Parathyroid adenoma (tissue), 2 donors: ENCODE results near the gene EEF1AKMT4.

ENCODE experiments used
- H2AFZ ChIP-seq: fragments of 300-600 bp; sonication (generic); one replicate; pipeline ENCODE4 v1.7.0; 2017; ENCODE audit warnings: antibody characterized with exemption, mild to moderate bottlenecking
- H3K27ac ChIP-seq: fragments of 300-600 bp; sonication (generic); one replicate; pipeline ENCODE4 v1.7.0; 2017
- H3K27me3 ChIP-seq: fragments of 300-600 bp; sonication (generic); one replicate; pipeline ENCODE4 v1.7.0; 2017; ENCODE audit warnings: low read length; ENCODE audit not compliant: control insufficient read depth, insufficient read depth
- H3K36me3 ChIP-seq: fragments of 300-600 bp; sonication (generic); one replicate; pipeline ENCODE4 v1.7.0; 2017; ENCODE audit warnings: low read length; ENCODE audit not compliant: control insufficient read depth, insufficient read depth
- H3K4me1 ChIP-seq: fragments of 300-600 bp; sonication (generic); one replicate; pipeline ENCODE4 v1.7.0; 2017; ENCODE audit warnings: control low read depth
- H3K4me2 ChIP-seq: fragments of 300-600 bp; sonication (generic); one replicate; pipeline ENCODE4 v1.7.0; 2017; ENCODE audit warnings: low read length
- H3K4me3 ChIP-seq: fragments of 300-600 bp; sonication (generic); one replicate; pipeline ENCODE4 v1.7.0; 2017; ENCODE audit warnings: low read depth, low read length
- H3K79me2 ChIP-seq: fragments of 300-600 bp; sonication (generic); one replicate; pipeline ENCODE4 v1.7.0; 2017; ENCODE audit warnings: control low read depth
- H3K9ac ChIP-seq: fragments of 300-600 bp; sonication (generic); one replicate; pipeline ENCODE4 v1.7.0; 2017; ENCODE audit warnings: mild to moderate bottlenecking
- H3K9me3 ChIP-seq: fragments of 300-600 bp; sonication (generic); one replicate; pipeline ENCODE4 v1.7.0; 2017; ENCODE audit warnings: low read length; ENCODE audit not compliant: control insufficient read depth
- CTCF ChIP-seq: fragments of 300-600 bp; sonication (generic); IDR thresholded peaks from one replicate; pipeline ENCODE4 v1.7.0; 2017; ENCODE audit warnings: antibody characterized with exemption, mild to moderate bottlenecking
- donor health status: primary hyperparathyroidism.

Gene EEF1AKMT4

GRCh38 chr3:184234671-184235380 lies 14.6 kb upstream of the EEF1AKMT4 start:
- H3K4me3 ChIP-seq, result no peak overlapping the region

GRCh38 chr3:184235381-184236032 lies 14.0 kb upstream of the EEF1AKMT4 start:
- Histone ChIP-seq H3K79me2 (no peaks in the 10 kb centered on the region), H3K9ac (no peak overlapping the region), H3K4me2 (no peak overlapping the region), H3K36me3 (no peaks in the 10 kb centered on the region), H2AFZ (no peak overlapping the region), H3K27me3 (no peaks in the 10 kb centered on the region), H3K4me1 (peaks cover 7% of the 10 kb centered on the region), H3K4me3 (no peak overlapping the region), H3K27ac (no peak overlapping the region), H3K9me3 (no peaks in the 10 kb centered on the region)
- no peak for TF ChIP-seq CTCF

More at GRCh38 chr3:184234671-184235380, 14.6 kb upstream of the EEF1AKMT4 start:
- Histone ChIP-seq H3K27me3 (no peaks in the 10 kb centered on the region), H3K27ac (no peak overlapping the region), H3K9me3 (no peaks in the 10 kb centered on the region), H3K4me2 (no peak overlapping the region), H3K79me2 (no peaks in the 10 kb centered on the region), H3K9ac (no peak overlapping the region), H2AFZ (peak overlapping the region; percentile 15), H3K4me1 (peaks cover 7% of the 10 kb centered on the region), H3K36me3 (no peaks in the 10 kb centered on the region)
- TF ChIP-seq CTCF, result no peak

GRCh38 chr3:184236033-184236410 lies 13.4 kb upstream of the EEF1AKMT4 start:
- Histone ChIP-seq H3K4me1 (peaks cover 7% of the 10 kb centered on the region), H3K27ac (no peak overlapping the region), H2AFZ (no peak overlapping the region), H3K4me3 (no peak overlapping the region), H3K27me3 (no peaks in the 10 kb centered on the region), H3K36me3 (no peaks in the 10 kb centered on the region), H3K79me2 (no peaks in the 10 kb centered on the region), H3K9me3 (no peaks in the 10 kb centered on the region), H3K9ac (no peak overlapping the region), H3K4me2 (no peak overlapping the region)
- no peak for TF ChIP-seq CTCF

- TF ChIP-seq CTCF, result no peak
Measured at GRCh38 chr3:184236636-184237035, 12.8 kb upstream of the EEF1AKMT4 start.

More at GRCh38 chr3:184236636-184237035, 12.8 kb upstream of the EEF1AKMT4 start:
- Histone ChIP-seq H3K4me3 (no peak overlapping the region), H3K79me2 (no peaks in the 10 kb centered on the region), H3K4me2 (no peak overlapping the region), H3K9ac (no peak overlapping the region), H3K36me3 (no peaks in the 10 kb centered on the region), H3K27me3 (no peaks in the 10 kb centered on the region), H2AFZ (no peak overlapping the region), H3K9me3 (no peaks in the 10 kb centered on the region), H3K27ac (no peak overlapping the region), H3K4me1 (peaks cover 7% of the 10 kb centered on the region)
